Pericardium fibroblast (primary cell): ENCODE data around the gene MYO5B. TPM values are rescaled to one million over a fixed set of nuclear protein-coding genes. Genes with fewer than 3 reads are reported as not detected.

ENCODE experiments used
- total RNA-seq: library from RNA; depleted of rRNA; stranded (reverse); fragments of >200 nt; gene quantifications from 2 replicates; pipeline ENCODE4 v1.2.3, GENCODE V29; 2015

Gene MYO5B
- under 0.01 and 0.82 TPM in 2 replicates for total RNA-seq

DNA sequence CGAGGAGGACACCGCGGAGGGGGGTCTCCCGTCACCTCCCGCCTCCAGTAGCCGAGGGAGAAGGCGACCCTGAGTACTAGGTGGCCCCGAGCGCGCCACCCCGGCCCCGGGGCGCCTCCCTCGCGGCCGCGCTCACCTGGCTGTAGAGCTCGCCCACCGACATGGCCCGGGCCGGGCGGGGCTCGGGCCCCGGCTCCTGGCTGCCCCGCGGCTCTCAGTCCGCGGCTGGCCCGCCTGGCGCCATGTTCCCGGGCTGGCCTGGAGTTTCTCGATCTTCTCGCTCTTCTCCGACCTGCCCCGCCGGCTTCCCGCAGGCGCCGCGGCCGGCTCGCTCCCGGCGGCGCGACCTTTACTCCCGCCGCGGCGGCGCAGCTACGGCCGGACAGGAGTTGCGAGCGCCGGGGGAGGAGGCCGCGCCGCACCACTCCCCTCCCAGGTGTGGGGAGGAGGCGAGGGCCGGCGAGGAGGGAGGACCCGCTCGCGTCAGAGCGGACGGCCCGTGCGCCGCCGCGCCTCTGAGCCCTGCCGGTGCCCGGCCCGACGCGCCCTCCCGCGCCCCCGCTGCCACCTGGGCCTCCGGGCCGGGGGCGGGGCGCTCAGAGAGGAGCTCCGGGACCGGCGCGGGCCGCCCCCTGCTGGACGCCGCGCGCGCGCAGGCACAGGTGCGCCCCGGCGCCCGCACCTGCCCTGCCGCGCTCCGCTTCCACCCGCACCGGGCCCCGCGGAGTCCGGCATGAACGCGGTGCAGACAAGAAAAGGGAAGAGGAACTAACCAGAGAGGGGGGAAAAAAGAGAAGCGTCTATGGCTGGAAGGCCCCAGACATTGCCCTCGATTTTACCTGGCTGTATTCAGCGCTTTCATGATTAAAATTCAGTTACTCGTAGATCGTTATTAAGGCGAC lies at the start of gene MYO5B:
MYO5B (minus strand) TSS at position 517 of the 902 bp plus-strand sequence; CDS start at position 163, 354 bp downstream.

DNA sequence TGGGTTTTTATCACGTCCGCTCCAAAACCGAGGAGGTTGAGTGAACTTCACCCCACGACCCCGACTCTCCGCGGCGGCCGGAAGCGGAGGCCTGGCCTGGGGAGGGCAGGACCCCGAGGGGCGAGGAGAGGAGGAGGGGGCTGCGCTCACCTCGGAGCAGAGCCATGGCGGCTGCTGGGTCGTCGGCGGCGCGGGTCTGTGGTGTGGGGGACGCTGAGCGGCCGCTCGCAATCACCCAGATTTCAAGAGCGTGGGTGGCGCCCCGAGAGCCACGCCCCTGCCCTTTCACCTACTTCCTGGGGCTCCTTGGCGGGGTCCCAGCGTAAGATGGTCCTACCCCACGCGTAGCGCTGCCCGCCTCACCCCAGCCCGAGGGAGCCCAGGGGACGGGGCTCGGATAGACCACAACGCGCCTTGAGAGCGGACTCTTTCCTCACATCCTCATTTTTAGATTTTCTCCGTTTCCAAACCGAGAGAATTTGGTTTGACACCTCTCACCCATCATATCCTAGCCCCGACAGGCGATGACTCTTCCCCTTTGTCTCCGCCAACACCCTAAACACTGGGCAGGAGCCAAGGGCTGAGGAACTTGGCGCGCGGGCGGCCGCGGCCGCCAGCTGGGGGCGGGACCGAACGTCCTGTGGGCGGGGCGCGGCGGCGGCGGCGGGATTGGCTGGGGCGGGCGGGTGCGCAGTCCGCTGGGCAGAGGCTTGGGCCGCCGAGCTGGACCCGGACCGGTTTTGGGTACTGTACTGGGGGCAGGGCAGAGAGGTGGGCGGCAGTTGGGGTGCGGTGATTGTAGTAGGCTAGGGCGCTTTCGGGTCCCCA lies 381.4 kb downstream of the MYO5B start, which contains the start of gene ACAA2:
ACAA2 (minus strand) TSS at position 215 of the 828 bp plus-strand sequence; CDS start at position 166, 49 bp downstream.

Other genes with a start within 250 kb of the MYO5B start
- gene CFAP53, start 71.3 kb upstream of the MYO5B start, total RNA-seq = under 0.01 TPM in 1 of 2 replicates, not detected in the other
- gene MBD1, start 86.4 kb upstream of the MYO5B start, total RNA-seq = 40.3 and 41.3 TPM in 2 replicates
- 30.7 and 42.6 TPM in 2 replicates for gene CXXC1, start 92.5 kb upstream of the MYO5B start, total RNA-seq
- 1.2 and 1.9 TPM in 2 replicates for gene SKA1, start 179.9 kb upstream of the MYO5B start, total RNA-seq